ENCODE data around the gene TKT.

TKT gene

GRCh38 chr3:53239800-53240199 lies 16.0 kb downstream of the TKT start:
- no peak for ATAC-seq (ENCODE audit: low read depth)
- peaks cover 3% of the 10 kb centered on the region for H3K4me1 Mint-ChIP-seq
- H3K9me3 Mint-ChIP-seq: no peaks in the 10 kb centered on the region
- H3K27ac Mint-ChIP-seq: peak overlapping the region; percentile 81
- H3K4me3 Mint-ChIP-seq: no peak overlapping the region
- peaks cover 17% of the 10 kb centered on the region for H3K36me3 Mint-ChIP-seq
- no peaks in the 10 kb centered on the region for H3K27me3 Mint-ChIP-seq
- DNase-seq (ENCODE audit: low spot score in 2 of 2): no peak

- no peak overlapping the region for H3K4me3 Mint-ChIP-seq
- DNase-seq (ENCODE audit: low spot score in 2 of 2) (no peak), ATAC-seq (ENCODE audit: low read depth) (no peak)
- peaks cover 17% of the 10 kb centered on the region for H3K36me3 Mint-ChIP-seq
- H3K27me3 Mint-ChIP-seq: no peaks in the 10 kb centered on the region
- H3K9me3 Mint-ChIP-seq: no peaks in the 10 kb centered on the region
- H3K27ac Mint-ChIP-seq: no peak overlapping the region
- H3K4me1 Mint-ChIP-seq: peaks cover 2% of the 10 kb centered on the region
Measured at GRCh38 chr3:53238886-53239285, 16.9 kb downstream of the TKT start.

- Mint-ChIP-seq H3K27ac (no peak overlapping the region), H3K36me3 (peaks cover 20% of the 10 kb centered on the region), H3K4me3 (no peak overlapping the region), H3K9me3 (no peaks in the 10 kb centered on the region), H3K27me3 (no peaks in the 10 kb centered on the region), H3K4me1 (no peaks in the 10 kb centered on the region)
- ATAC-seq (ENCODE audit: low read depth) (no peak), DNase-seq (ENCODE audit: low spot score in 2 of 2) (no peak)
Measured at GRCh38 chr3:53238051-53238850, 17.6 kb downstream of the TKT start.

GRCh38 chr3:53236112-53236841 lies 19.5 kb downstream of the TKT start:
- H3K4me1 Mint-ChIP-seq: no peaks in the 10 kb centered on the region
- H3K27me3 Mint-ChIP-seq: no peaks in the 10 kb centered on the region
- H3K9me3 Mint-ChIP-seq: no peaks in the 10 kb centered on the region
- H3K36me3 Mint-ChIP-seq: peaks cover 24% of the 10 kb centered on the region
- ATAC-seq (ENCODE audit: low read depth) (no peak), DNase-seq (ENCODE audit: low spot score in 2 of 2) (no peak)
- no peak overlapping the region for H3K27ac Mint-ChIP-seq
- H3K4me3 Mint-ChIP-seq: no peak overlapping the region

- H3K9me3 Mint-ChIP-seq: no peaks in the 10 kb centered on the region
- H3K27ac Mint-ChIP-seq: no peak overlapping the region
- peaks cover 24% of the 10 kb centered on the region for H3K36me3 Mint-ChIP-seq
- H3K27me3 Mint-ChIP-seq: no peaks in the 10 kb centered on the region
- H3K4me3 Mint-ChIP-seq: no peak overlapping the region
- DNase-seq (ENCODE audit: low spot score in 2 of 2): no peak
- no peak for ATAC-seq (ENCODE audit: low read depth)
- H3K4me1 Mint-ChIP-seq: no peaks in the 10 kb centered on the region
Measured at GRCh38 chr3:53235545-53235944, 20.3 kb downstream of the TKT start.

- DNase-seq (ENCODE audit: low spot score in 2 of 2) (no peak), ATAC-seq (ENCODE audit: low read depth) (no peak)
- H3K4me1 Mint-ChIP-seq: no peaks in the 10 kb centered on the region
- peaks cover 24% of the 10 kb centered on the region for H3K36me3 Mint-ChIP-seq
- no peak overlapping the region for H3K27ac Mint-ChIP-seq
- H3K4me3 Mint-ChIP-seq: no peak overlapping the region
- H3K9me3 Mint-ChIP-seq: no peaks in the 10 kb centered on the region
- H3K27me3 Mint-ChIP-seq: no peaks in the 10 kb centered on the region
Measured at GRCh38 chr3:53234841-53235232, 21.0 kb downstream of the TKT start.

GRCh38 chr3:53234130-53234840 lies 21.5 kb downstream of the TKT start:
- no peak for DNase-seq (ENCODE audit: low spot score in 2 of 2)
- H3K27ac Mint-ChIP-seq: no peak overlapping the region
- ATAC-seq (ENCODE audit: low read depth): no peak
- H3K36me3 Mint-ChIP-seq: peaks cover 22% of the 10 kb centered on the region
- H3K4me1 Mint-ChIP-seq: no peaks in the 10 kb centered on the region
- H3K27me3 Mint-ChIP-seq: no peaks in the 10 kb centered on the region
- no peak overlapping the region for H3K4me3 Mint-ChIP-seq
- H3K9me3 Mint-ChIP-seq: no peaks in the 10 kb centered on the region

- ATAC-seq (ENCODE audit: low read depth) (no peak), DNase-seq (ENCODE audit: low spot score in 2 of 2) (no peak)
- H3K27me3 Mint-ChIP-seq: no peaks in the 10 kb centered on the region
- H3K4me3 Mint-ChIP-seq: no peak overlapping the region
- no peak overlapping the region for H3K27ac Mint-ChIP-seq
- H3K9me3 Mint-ChIP-seq: no peaks in the 10 kb centered on the region
- peaks cover 18% of the 10 kb centered on the region for H3K36me3 Mint-ChIP-seq
- H3K4me1 Mint-ChIP-seq: no peaks in the 10 kb centered on the region
Measured at GRCh38 chr3:53232641-53233377, 23.0 kb downstream of the TKT start.

- Mint-ChIP-seq H3K9me3 (no peaks in the 10 kb centered on the region), H3K27me3 (no peaks in the 10 kb centered on the region), H3K36me3 (peaks cover 23% of the 10 kb centered on the region), H3K27ac (no peak overlapping the region), H3K4me3 (no peak overlapping the region), H3K4me1 (no peaks in the 10 kb centered on the region)
- ATAC-seq (ENCODE audit: low read depth): no peak
- DNase-seq (ENCODE audit: low spot score in 2 of 2): no peak
Measured at GRCh38 chr3:53231532-53232511, 24.0 kb downstream of the TKT start.

- peaks cover 24% of the 10 kb centered on the region for H3K36me3 Mint-ChIP-seq
- no peaks in the 10 kb centered on the region for H3K4me1 Mint-ChIP-seq
- no peak overlapping the region for H3K4me3 Mint-ChIP-seq
- no peak for ATAC-seq (ENCODE audit: low read depth)
- no peaks in the 10 kb centered on the region for H3K27me3 Mint-ChIP-seq
- DNase-seq (ENCODE audit: low spot score in 2 of 2): no peak
- H3K9me3 Mint-ChIP-seq: no peaks in the 10 kb centered on the region
- no peak overlapping the region for H3K27ac Mint-ChIP-seq
Measured at GRCh38 chr3:53230789-53231188, 25.0 kb downstream of the TKT start.

GRCh38 chr3:53230041-53230621 lies 25.7 kb downstream of the TKT start:
- H3K27me3 Mint-ChIP-seq: no peaks in the 10 kb centered on the region
- no peak for ATAC-seq (ENCODE audit: low read depth)
- no peak for DNase-seq (ENCODE audit: low spot score in 2 of 2)
- no peak overlapping the region for H3K4me3 Mint-ChIP-seq
- no peaks in the 10 kb centered on the region for H3K9me3 Mint-ChIP-seq
- H3K4me1 Mint-ChIP-seq: no peaks in the 10 kb centered on the region
- H3K36me3 Mint-ChIP-seq: peaks cover 21% of the 10 kb centered on the region
- no peak overlapping the region for H3K27ac Mint-ChIP-seq

- no peaks in the 10 kb centered on the region for H3K4me1 Mint-ChIP-seq
- no peaks in the 10 kb centered on the region for H3K27me3 Mint-ChIP-seq
- DNase-seq (ENCODE audit: low spot score in 2 of 2) (no peak), ATAC-seq (ENCODE audit: low read depth) (no peak)
- no peak overlapping the region for H3K27ac Mint-ChIP-seq
- no peak overlapping the region for H3K4me3 Mint-ChIP-seq
- no peaks in the 10 kb centered on the region for H3K9me3 Mint-ChIP-seq
- peaks cover 20% of the 10 kb centered on the region for H3K36me3 Mint-ChIP-seq
Measured at GRCh38 chr3:53229606-53230005, 26.2 kb downstream of the TKT start.

GRCh38 chr3:53229171-53229570 lies 26.7 kb downstream of the TKT start:
- H3K9me3 Mint-ChIP-seq: no peaks in the 10 kb centered on the region
- H3K4me3 Mint-ChIP-seq: no peak overlapping the region
- no peak overlapping the region for H3K27ac Mint-ChIP-seq
- H3K4me1 Mint-ChIP-seq: no peaks in the 10 kb centered on the region
- H3K27me3 Mint-ChIP-seq: no peaks in the 10 kb centered on the region
- peaks cover 21% of the 10 kb centered on the region for H3K36me3 Mint-ChIP-seq
- DNase-seq (ENCODE audit: low spot score in 2 of 2) (no peak), ATAC-seq (ENCODE audit: low read depth) (no peak)
